Sigmoid colon (tissue), 4 donors: Measurements from ENCODE around the gene IL1R1.

Experiments used
- EP300 ChIP-seq, 4 donors: sonication (generic); formaldehyde crosslinking; IDR thresholded peaks; one replicate each; pipeline ENCODE4 v1.6.1; 2017; ENCODE audit warnings: antibody characterized with exemption in 4 of 4
- POLR2A ChIP-seq, 2 donors: fragments of 450-650 bp; IDR thresholded peaks; one replicate each; pipeline ENCODE4 v1.6.1; 2016; ENCODE audit warnings: antibody characterized with exemption in 2 of 2, mild to moderate bottlenecking in 2 of 2, moderate library complexity in 2 of 2
- POLR2AphosphoS5 ChIP-seq, 4 donors: sonication (generic); formaldehyde crosslinking; IDR thresholded peaks; one replicate each; pipeline ENCODE4 v1.6.1; 2017; ENCODE audit warnings: antibody characterized with exemption in 4 of 4
- TF ChIP-seq, protein P1 (sequence below), 4 experiments: fragments of 450-650 bp in 3 of 4; fragments of 200-600 bp in 1 of 4; IDR thresholded peaks; one replicate each; pipeline ENCODE4 v1.5.1; 2016 to 2019; ENCODE audit warnings: antibody characterized with exemption in 4 of 4, mild to moderate bottlenecking in 3 of 4, moderate library complexity in 2 of 4

DNA sequence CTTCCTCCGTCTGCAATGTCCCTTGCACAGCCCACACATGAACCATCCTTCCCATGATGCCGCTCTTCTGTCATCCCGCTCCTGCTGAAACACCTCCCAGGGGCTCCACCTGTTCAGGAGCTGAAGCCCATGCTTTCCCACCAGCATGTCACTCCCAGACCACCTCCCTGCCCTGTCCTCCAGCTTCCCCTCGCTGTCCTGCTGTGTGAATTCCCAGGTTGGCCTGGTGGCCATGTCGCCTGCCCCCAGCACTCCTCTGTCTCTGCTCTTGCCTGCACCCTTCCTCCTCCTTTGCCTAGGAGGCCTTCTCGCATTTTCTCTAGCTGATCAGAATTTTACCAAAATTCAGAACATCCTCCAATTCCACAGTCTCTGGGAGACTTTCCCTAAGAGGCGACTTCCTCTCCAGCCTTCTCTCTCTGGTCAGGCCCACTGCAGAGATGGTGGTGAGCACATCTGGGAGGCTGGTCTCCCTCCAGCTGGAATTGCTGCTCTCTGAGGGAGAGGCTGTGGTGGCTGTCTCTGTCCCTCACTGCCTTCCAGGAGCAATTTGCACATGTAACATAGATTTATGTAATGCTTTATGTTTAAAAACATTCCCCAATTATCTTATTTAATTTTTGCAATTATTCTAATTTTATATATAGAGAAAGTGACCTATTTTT is 35.4 kb downstream of the IL1R1 start:
- TF ChIP-seq, protein P1, sequence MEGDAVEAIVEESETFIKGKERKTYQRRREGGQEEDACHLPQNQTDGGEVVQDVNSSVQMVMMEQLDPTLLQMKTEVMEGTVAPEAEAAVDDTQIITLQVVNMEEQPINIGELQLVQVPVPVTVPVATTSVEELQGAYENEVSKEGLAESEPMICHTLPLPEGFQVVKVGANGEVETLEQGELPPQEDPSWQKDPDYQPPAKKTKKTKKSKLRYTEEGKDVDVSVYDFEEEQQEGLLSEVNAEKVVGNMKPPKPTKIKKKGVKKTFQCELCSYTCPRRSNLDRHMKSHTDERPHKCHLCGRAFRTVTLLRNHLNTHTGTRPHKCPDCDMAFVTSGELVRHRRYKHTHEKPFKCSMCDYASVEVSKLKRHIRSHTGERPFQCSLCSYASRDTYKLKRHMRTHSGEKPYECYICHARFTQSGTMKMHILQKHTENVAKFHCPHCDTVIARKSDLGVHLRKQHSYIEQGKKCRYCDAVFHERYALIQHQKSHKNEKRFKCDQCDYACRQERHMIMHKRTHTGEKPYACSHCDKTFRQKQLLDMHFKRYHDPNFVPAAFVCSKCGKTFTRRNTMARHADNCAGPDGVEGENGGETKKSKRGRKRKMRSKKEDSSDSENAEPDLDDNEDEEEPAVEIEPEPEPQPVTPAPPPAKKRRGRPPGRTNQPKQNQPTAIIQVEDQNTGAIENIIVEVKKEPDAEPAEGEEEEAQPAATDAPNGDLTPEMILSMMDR (IDR thresholded peaks at IDR 0.05) = no peak
- TF ChIP-seq POLR2AphosphoS5 (IDR thresholded peaks at IDR 0.05) = no peak
- no peak for TF ChIP-seq POLR2A (IDR thresholded peaks at IDR 0.05)
- TF ChIP-seq EP300 (IDR thresholded peaks at IDR 0.05) = no peak
